Endometrium (tissue), 2 donors: ENCODE results near the gene SYNE1.

ENCODE experiments used
- FAIRE-seq: peaks from 2 replicates; lab custom pipeline; 2012; peaks lifted over from hg19 to GRCh38; lab: Jason Lieb, UNC
- donor health status: control.
- donor health status: control.

Gene SYNE1

GRCh38 chr6:152609125-152609670, 28.0 kb downstream of the SYNE1 start:
- no peak for FAIRE-seq

GRCh38 chr6:152605941-152606340, 31.2 kb downstream of the SYNE1 start:
- no peak for FAIRE-seq

- peak; percentile 31 for FAIRE-seq
Measured at GRCh38 chr6:152605342-152605741, 31.8 kb downstream of the SYNE1 start.

- FAIRE-seq = peak; percentile 74
Measured at GRCh38 chr6:152603911-152604310, 33.3 kb downstream of the SYNE1 start.

GRCh38 chr6:152600022-152600421, 37.1 kb downstream of the SYNE1 start:
- no peak for FAIRE-seq

GRCh38 chr6:152598901-152599537, 38.1 kb downstream of the SYNE1 start:
- FAIRE-seq = peak; percentile 95

- no peak for FAIRE-seq
Measured at GRCh38 chr6:152598421-152598820, 38.7 kb downstream of the SYNE1 start.

- FAIRE-seq = no peak
Measured at GRCh38 chr6:152596726-152597125, 40.4 kb downstream of the SYNE1 start.

- FAIRE-seq = peak; percentile 29
Measured at GRCh38 chr6:152595499-152595898, 41.7 kb downstream of the SYNE1 start.

- FAIRE-seq = no peak
Measured at GRCh38 chr6:152594701-152595100, 42.5 kb downstream of the SYNE1 start.

GRCh38 chr6:152588456-152588855, 48.7 kb downstream of the SYNE1 start:
- no peak for FAIRE-seq

GRCh38 chr6:152587473-152587872, 49.7 kb downstream of the SYNE1 start:
- no peak for FAIRE-seq

GRCh38 chr6:152585236-152585635, 51.9 kb downstream of the SYNE1 start:
- no peak for FAIRE-seq

GRCh38 chr6:152583888-152584287, 53.3 kb downstream of the SYNE1 start:
- FAIRE-seq = no peak

- FAIRE-seq = no peak
Measured at GRCh38 chr6:152576525-152576924, 60.6 kb downstream of the SYNE1 start.

- FAIRE-seq = no peak
Measured at GRCh38 chr6:152575621-152576150, 61.5 kb downstream of the SYNE1 start.

- FAIRE-seq = no peak
Measured at GRCh38 chr6:152575161-152575560, 62.0 kb downstream of the SYNE1 start.

- peak; percentile 37 for FAIRE-seq
Measured at GRCh38 chr6:152573762-152574161, 63.4 kb downstream of the SYNE1 start.

GRCh38 chr6:152572338-152573088, 64.6 kb downstream of the SYNE1 start:
- FAIRE-seq = peak; percentile 96

- no peak for FAIRE-seq
Measured at GRCh38 chr6:152571943-152572337, 65.2 kb downstream of the SYNE1 start.

- FAIRE-seq = no peak
Measured at GRCh38 chr6:152571089-152571488, 66.1 kb downstream of the SYNE1 start.

GRCh38 chr6:152566103-152566875, 70.9 kb downstream of the SYNE1 start:
- FAIRE-seq = no peak
